ENCODE data around the gene UPF2. TPM values are rescaled to one million over a fixed set of nuclear protein-coding genes. Genes with fewer than 3 reads are reported as not detected.
A peak's percentile ranks its signal among the peaks of the same experiment; 100 is the strongest.

The UPF2 gene
- polyA plus RNA-seq, 3 donors, result 2.7 to 6.7 (median 4.3) TPM

DNA sequence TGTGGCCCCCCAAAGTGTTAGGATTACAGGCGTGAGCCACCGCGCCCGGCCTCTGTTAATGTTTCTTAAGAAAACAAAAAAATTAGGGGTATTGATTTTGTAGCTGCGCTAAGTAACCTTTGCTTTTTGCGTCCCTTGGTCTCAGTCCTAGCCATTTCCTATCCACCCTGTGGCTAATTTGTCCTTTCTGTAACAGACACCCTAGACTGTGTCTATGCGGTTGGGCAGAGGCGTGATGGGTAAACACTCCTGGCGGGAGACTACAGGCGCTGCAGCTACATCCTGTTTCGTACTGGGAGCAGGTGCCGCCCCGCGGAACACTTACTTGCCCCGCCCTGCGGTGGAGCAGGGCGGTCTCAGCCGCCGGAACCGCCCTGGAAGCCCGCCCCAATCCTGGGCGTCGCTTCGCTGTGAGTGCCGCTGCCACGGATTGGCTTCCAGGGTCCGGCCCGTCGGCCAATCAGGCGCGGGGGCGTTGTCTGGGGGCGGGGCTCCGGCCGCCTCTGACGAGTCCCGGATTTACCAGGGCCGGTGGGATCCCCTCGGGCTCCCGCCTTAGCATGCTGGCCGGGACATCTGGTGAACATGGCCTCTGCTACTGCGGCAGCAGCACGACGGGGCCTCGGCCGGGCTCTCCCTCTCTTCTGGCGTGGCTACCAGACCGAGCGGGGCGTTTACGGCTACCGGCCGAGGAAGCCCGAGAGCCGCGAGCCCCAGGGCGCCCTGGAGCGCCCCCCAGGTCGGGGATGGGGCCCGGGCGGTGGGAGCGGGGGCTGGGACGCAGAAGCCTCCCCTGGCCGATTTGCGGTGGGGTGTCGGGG lies 26.1 kb upstream of the UPF2 start, which contains the start of gene DHTKD1:
TSS of gene DHTKD1 (plus strand) at position 506 of the 821 bp plus-strand sequence. CDS start at position 586, 80 bp downstream.
- no peaks in the 10 kb centered on the region for H3K36me3 ChIP-seq (replicated peaks in 1 of 2; ENCODE audit: control insufficient read depth in 1 of 2, insufficient read depth in 2 of 2, low read length in 2 of 2)
- peak within 1 kb of the TSS; percentile 85 for H3K4me2 ChIP-seq (replicated peaks; ENCODE audit: extremely low read depth, low read length, poor library complexity, severe bottlenecking)
- Mint-ChIP-seq H3K4me1 (peaks cover 19% of the 10 kb centered on the region), H3K4me3 (peak within 1 kb of the TSS; percentile 87 to 91), H3K9me3 (no peaks in the 10 kb centered on the region), H3K27ac (peak within 1 kb of the TSS; percentile 79 to 93 (median 89)), H3K36me3 (no peaks in the 10 kb centered on the region), H3K27me3 (ENCODE audit: low read depth in 3 of 3) (peaks cover 0 to 2% (median 0%) of the 10 kb centered on the region in 3 donors)
- peak within 1 kb of the TSS; percentile 85 for H2AFZ ChIP-seq (ENCODE audit: insufficient read depth, low read depth, low read length, poor library complexity, severe bottlenecking)
- DNase-seq, result peak; percentile 97 to 98 (median 98)
- H4K20me1 ChIP-seq (ENCODE audit: insufficient read depth, low read length), result peaks cover 5% of the 10 kb centered on the region
- no peaks in the 10 kb centered on the region for H3K9me3 ChIP-seq (replicated peaks in 1 of 2; ENCODE audit: control insufficient read depth in 1 of 2, insufficient read depth in 1 of 2, low read length in 2 of 2)
- intact Hi-C loops (cut with micrococcal nuclease), result loop anchor here (1.0 to 5.0 kb wide), 4 partner anchors 25 to 61 kb away; partner anchors contain the start of genes SEC61A2 (in 2 of the 2) and UPF2 (in 1 of the 2)
- peaks cover 12 to 23% of the 10 kb centered on the region in 2 donors for H3K4me1 ChIP-seq (ENCODE audit: control insufficient read depth in 1 of 2, insufficient read depth in 2 of 2, low read length in 2 of 2)
- peak within 1 kb of the TSS; percentile 52 to 78 for H3K27ac ChIP-seq (ENCODE audit: low read depth in 1 of 2, low read length in 2 of 2)
- H3K27me3 ChIP-seq (ENCODE audit: control insufficient read depth in 2 of 2, insufficient read depth in 2 of 2, low read length in 2 of 2), result no peaks in the 10 kb centered on the region
- peaks cover 34% of the 10 kb centered on the region for H3K79me2 ChIP-seq (ENCODE audit: insufficient read depth, low read length)
- peak within 1 kb of the TSS; percentile 81 for H3K9ac ChIP-seq (ENCODE audit: insufficient read depth, low read length, poor library complexity, severe bottlenecking)
- H3K4me3 ChIP-seq (replicated peaks in 1 of 3; ENCODE audit: low read depth in 2 of 3, low read length in 3 of 3), result peak within 1 kb of the TSS; percentile 83 to 85 (median 83)
- TF ChIP-seq, protein P1, sequence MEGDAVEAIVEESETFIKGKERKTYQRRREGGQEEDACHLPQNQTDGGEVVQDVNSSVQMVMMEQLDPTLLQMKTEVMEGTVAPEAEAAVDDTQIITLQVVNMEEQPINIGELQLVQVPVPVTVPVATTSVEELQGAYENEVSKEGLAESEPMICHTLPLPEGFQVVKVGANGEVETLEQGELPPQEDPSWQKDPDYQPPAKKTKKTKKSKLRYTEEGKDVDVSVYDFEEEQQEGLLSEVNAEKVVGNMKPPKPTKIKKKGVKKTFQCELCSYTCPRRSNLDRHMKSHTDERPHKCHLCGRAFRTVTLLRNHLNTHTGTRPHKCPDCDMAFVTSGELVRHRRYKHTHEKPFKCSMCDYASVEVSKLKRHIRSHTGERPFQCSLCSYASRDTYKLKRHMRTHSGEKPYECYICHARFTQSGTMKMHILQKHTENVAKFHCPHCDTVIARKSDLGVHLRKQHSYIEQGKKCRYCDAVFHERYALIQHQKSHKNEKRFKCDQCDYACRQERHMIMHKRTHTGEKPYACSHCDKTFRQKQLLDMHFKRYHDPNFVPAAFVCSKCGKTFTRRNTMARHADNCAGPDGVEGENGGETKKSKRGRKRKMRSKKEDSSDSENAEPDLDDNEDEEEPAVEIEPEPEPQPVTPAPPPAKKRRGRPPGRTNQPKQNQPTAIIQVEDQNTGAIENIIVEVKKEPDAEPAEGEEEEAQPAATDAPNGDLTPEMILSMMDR (IDR thresholded peaks at IDR 0.05), result peak; percentile 34
- under 1% methylated on average over 52 of the region's 66 CpGs for WGBS (ENCODE audit: insufficient coverage)

DNA sequence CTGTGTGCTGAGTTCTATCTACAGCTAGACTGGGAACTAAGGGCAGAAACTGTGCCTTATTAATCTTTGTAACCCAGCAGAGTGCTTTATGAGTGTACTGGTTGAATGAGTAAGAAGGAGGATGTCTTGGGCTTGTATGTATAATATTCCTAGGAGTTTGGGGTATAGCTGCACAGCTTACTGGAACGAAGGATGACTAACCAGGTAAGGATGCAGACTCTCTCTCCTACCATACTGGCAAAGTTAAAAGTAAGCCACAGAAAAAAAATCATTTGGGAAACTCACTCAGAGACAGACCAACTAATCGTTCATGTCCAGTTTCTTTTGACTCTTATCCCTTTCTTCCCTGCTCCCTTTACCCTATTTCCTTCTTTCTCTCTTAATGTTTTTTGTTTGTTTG lies 24.7 kb upstream of the UPF2 start:
- H3K36me3 ChIP-seq (replicated peaks in 1 of 2; ENCODE audit: control insufficient read depth in 1 of 2, insufficient read depth in 2 of 2, low read length in 2 of 2), result no peaks in the 10 kb centered on the region
- no peak for DNase-seq
- peaks cover 19% of the 10 kb centered on the region for H3K4me1 Mint-ChIP-seq
- no peaks in the 10 kb centered on the region for H3K36me3 Mint-ChIP-seq
- H3K27ac ChIP-seq (ENCODE audit: low read depth in 1 of 2, low read length in 2 of 2), result no peak overlapping the region
- no peaks in the 10 kb centered on the region for H3K27me3 ChIP-seq (ENCODE audit: control insufficient read depth in 2 of 2, insufficient read depth in 2 of 2, low read length in 2 of 2)
- no CpG with 5 or more reads among the region's 2 CpGs for WGBS (ENCODE audit: insufficient coverage)
- intact Hi-C loops (cut with micrococcal nuclease), result loop anchor here in 1 of 2 donors (5.0 kb wide), 1 partner anchor 60 kb away; the partner anchor contains the start of gene SEC61A2
- H3K4me2 ChIP-seq (replicated peaks; ENCODE audit: extremely low read depth, low read length, poor library complexity, severe bottlenecking), result no peak overlapping the region
- no peaks in the 10 kb centered on the region for H3K9me3 Mint-ChIP-seq
- H3K27me3 Mint-ChIP-seq (ENCODE audit: low read depth in 3 of 3), result peaks cover 0 to 2% (median 0%) of the 10 kb centered on the region in 3 donors
- H3K27ac Mint-ChIP-seq, result no peak overlapping the region
- H4K20me1 ChIP-seq (ENCODE audit: insufficient read depth, low read length), result peaks cover 5% of the 10 kb centered on the region
- no peak overlapping the region for H3K4me3 Mint-ChIP-seq
- peak overlapping the region; percentile 1 for H2AFZ ChIP-seq (ENCODE audit: insufficient read depth, low read depth, low read length, poor library complexity, severe bottlenecking)
- peaks cover 12 to 23% of the 10 kb centered on the region in 2 donors for H3K4me1 ChIP-seq (ENCODE audit: control insufficient read depth in 1 of 2, insufficient read depth in 2 of 2, low read length in 2 of 2)
- H3K4me3 ChIP-seq (replicated peaks in 1 of 3; ENCODE audit: low read depth in 2 of 3, low read length in 3 of 3), result no peak overlapping the region
- H3K79me2 ChIP-seq (ENCODE audit: insufficient read depth, low read length), result peaks cover 34% of the 10 kb centered on the region
- H3K9me3 ChIP-seq (replicated peaks in 1 of 2; ENCODE audit: control insufficient read depth in 1 of 2, insufficient read depth in 1 of 2, low read length in 2 of 2), result no peaks in the 10 kb centered on the region
- TF ChIP-seq, protein P1 (IDR thresholded peaks at IDR 0.05), result no peak
- no peak overlapping the region for H3K9ac ChIP-seq (ENCODE audit: insufficient read depth, low read length, poor library complexity, severe bottlenecking)
